ENCODE results near the gene ANKS1B.

ANKS1B gene

DNA sequence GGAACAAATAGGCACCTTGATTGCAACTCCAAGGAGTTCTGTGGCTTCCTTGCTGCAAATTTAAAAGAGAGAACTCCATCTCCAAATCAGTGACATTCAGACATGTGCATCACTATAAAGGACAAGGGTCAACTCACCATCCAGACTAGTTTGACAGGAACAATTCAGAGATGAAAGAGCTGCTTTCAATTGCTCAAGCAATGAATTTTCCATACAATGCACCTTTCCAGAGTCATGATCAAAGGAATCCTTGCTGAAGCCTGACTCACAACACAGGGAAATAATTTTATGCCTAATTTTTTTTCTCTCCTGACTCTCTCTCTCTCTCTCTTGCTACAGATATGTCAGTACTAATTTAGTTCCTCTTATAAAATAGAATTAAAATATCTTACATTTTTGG, 717.7 kb downstream of the ANKS1B start:
- TF ChIP-seq, protein P1, sequence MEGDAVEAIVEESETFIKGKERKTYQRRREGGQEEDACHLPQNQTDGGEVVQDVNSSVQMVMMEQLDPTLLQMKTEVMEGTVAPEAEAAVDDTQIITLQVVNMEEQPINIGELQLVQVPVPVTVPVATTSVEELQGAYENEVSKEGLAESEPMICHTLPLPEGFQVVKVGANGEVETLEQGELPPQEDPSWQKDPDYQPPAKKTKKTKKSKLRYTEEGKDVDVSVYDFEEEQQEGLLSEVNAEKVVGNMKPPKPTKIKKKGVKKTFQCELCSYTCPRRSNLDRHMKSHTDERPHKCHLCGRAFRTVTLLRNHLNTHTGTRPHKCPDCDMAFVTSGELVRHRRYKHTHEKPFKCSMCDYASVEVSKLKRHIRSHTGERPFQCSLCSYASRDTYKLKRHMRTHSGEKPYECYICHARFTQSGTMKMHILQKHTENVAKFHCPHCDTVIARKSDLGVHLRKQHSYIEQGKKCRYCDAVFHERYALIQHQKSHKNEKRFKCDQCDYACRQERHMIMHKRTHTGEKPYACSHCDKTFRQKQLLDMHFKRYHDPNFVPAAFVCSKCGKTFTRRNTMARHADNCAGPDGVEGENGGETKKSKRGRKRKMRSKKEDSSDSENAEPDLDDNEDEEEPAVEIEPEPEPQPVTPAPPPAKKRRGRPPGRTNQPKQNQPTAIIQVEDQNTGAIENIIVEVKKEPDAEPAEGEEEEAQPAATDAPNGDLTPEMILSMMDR (IDR thresholded peaks at IDR 0.05; ENCODE audit: extremely low read depth, insufficient read depth, missing control alignments): no peak
- in situ Hi-C loops (cut with MboI; ENCODE audit: low pct_unique_long_range_greater_than_20kb, low sequenced_read_pairs, unreplicated experiment): no loop called here

DNA sequence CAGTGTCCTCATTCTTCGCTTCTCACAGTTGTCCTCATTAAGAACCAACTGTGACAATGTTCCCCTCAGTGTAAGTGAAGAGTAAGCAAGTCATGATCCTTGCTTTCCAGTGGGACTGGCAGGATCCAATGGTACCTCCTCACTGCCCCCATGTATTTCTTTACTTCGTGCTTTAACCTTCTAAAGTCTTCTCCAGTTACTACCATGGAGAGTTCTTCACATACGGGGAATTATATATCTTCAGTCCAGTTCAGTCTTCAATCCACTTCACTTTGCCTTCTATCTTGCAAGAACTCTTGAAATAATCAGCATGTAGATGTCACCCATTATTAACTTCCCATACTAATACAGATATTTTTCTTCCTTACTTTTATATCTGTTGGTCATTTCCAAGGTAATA, 719.1 kb downstream of the ANKS1B start:
- DNase-seq (ENCODE audit: low spot score): no peak
- TF ChIP-seq, protein P1 (IDR thresholded peaks at IDR 0.05; ENCODE audit: extremely low read depth, insufficient read depth, missing control alignments): no peak
- in situ Hi-C loops (cut with MboI; ENCODE audit: low pct_unique_long_range_greater_than_20kb, low sequenced_read_pairs, unreplicated experiment): no loop called here

More for the DNA sequence above, 717.7 kb downstream of the ANKS1B start:
- DNase-seq (ENCODE audit: low spot score): no peak

DNA sequence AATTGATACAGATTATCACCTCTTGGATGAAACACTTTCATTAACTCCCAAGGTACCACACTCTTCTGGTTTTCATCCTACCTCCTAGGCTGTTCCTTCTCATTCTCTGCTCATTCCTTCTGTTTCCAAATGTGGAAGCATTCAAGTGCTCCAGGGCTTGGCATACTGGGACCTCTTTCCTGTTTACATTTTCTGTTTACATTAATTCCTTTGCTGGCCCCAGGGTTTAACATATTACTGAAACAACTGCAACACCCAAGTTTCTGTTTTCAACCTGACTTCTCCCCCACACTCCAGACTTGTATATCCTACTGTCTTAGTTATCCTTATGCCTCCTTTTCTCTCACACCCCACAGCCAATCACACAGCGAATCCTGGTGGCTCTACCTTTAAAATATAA, 723.5 kb downstream of the ANKS1B start:
- TF ChIP-seq, protein P1 (IDR thresholded peaks at IDR 0.05; ENCODE audit: extremely low read depth, insufficient read depth, missing control alignments): no peak
- in situ Hi-C loops (cut with MboI; ENCODE audit: low pct_unique_long_range_greater_than_20kb, low sequenced_read_pairs, unreplicated experiment): no loop called here
- DNase-seq (ENCODE audit: low spot score): no peak

DNA sequence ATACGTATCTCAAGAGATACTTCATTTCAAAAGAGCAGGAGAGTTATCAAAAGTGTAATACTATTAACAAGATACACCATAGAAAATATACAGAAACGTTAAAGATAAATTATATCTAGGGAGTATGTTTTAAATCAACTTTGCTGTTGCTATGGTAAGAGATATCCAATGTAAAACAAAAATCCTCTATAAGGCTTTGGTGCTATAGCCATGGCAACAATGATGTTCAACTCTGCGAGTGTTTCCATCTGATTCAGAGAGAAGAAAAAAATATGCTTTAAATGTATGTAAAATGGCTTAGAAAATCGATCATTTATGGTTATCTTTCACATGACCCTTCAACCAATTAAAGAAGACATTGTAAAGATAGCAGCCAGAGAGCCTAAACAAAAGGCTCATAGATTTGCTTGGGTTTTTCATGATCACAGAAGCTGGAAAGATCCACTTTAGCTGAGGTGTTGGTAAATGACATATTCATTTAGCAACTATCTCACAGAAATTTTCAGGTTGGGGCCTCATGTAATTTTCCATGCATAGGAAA, 724.2 kb downstream of the ANKS1B start:
- TF ChIP-seq, protein P1 (IDR thresholded peaks at IDR 0.05; ENCODE audit: extremely low read depth, insufficient read depth, missing control alignments): no peak
- in situ Hi-C loops (cut with MboI; ENCODE audit: low pct_unique_long_range_greater_than_20kb, low sequenced_read_pairs, unreplicated experiment): no loop called here
- DNase-seq (ENCODE audit: low spot score): no peak

DNA sequence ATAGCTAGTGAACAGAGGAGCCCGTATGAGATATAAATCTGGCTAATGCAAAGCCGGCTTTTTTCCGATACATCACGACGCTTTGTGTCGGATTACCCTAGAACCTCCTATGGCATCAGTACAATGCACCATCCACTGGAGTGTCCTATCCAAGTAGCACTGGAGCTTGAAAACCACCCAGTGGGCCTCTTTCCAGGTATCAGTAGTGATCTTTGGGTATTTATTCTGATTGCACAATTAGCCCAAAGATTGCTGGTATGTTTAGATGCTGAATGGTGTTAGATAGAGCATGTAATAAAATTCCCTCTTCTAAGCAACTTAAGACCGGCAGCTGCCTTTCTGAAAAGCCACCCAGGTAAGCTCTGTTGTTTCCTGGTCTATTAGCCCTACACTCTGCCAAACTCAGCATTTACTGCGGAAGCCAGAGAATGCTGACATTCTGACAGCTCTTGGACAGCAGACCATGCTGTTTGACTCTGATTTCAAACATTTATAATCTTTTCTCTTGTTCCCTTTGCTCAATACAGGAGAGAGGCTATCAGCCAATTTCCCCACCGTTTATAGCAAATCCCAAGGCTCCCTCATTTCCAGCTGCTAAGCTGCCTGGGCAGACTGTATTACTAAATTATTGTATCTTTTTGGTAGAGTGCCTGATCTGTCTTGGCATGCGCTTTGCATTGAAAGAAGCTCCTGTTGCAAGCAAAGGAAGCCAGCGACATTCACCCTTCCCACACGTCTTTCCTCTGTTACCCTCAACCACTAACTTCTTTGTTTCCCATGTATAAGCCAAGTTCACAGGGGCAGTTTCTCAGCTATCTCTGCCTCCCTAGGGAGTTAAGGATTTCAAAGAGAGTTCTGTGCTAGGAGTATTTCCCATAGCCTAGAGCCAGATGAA, 725.4 kb downstream of the ANKS1B start:
- no peak for DNase-seq (ENCODE audit: low spot score)
- TF ChIP-seq, protein P1 (IDR thresholded peaks at IDR 0.05; ENCODE audit: extremely low read depth, insufficient read depth, missing control alignments): no peak
- in situ Hi-C loops (cut with MboI; ENCODE audit: low pct_unique_long_range_greater_than_20kb, low sequenced_read_pairs, unreplicated experiment): no loop called here

DNA sequence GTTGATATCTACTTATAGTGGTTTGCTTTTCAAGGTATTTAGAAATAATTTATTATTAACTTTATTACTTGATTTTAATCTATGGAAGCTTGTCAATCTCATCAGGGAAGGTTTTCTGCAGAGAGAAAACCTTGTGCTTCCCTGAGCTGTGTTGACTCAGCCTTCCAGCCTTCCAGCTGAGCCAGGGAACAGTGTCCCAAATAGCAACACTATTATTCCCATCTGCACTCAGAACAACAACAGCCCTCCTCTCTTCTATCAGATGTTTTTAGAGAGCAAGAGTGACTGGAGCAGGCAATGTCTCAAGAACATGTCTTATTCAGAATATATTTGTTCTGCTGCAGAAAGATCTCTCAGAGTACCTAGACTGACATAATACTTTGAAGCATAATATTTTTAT, 727.1 kb downstream of the ANKS1B start:
- in situ Hi-C loops (cut with MboI; ENCODE audit: low pct_unique_long_range_greater_than_20kb, low sequenced_read_pairs, unreplicated experiment): no loop called here
- TF ChIP-seq, protein P1 (IDR thresholded peaks at IDR 0.05; ENCODE audit: extremely low read depth, insufficient read depth, missing control alignments): no peak
- no peak for DNase-seq (ENCODE audit: low spot score)

All from GM13977 (cell line).